T-cell (primary cell): Measurements from ENCODE around the gene NBPF11. TPM values are rescaled to one million over a fixed set of nuclear protein-coding genes. Genes with fewer than 3 reads are reported as not detected.
"Not testable (repeated sequence)": the region's sequence is repeated elsewhere in the genome, so short reads cannot be mapped to it uniquely, and the experiment has no call there.

Source experiments
- ATAC-seq, 4 experiments: fragments of 200-7000 bp in 3 of 4; fragments of 150-1000 bp in 1 of 4; cut with Tn5 transposase; replicated peaks in 1 of 4; 1 replicate in 3 of 4; 2 replicates in 1 of 4; pipeline ENCODE4 v1.10.0; 2021; ENCODE audit warnings: moderate library complexity in 3 of 4, mild to moderate bottlenecking in 2 of 4, moderate number of reproducible peaks in 1 of 4
- CTCF ChIA-PET, 2 donors: fragments of 300-600 bp; sonication (Branson Sonifier 250); formaldehyde crosslinking; loops; one replicate each; lab custom pipeline; 2022; ENCODE audit warnings: antibody characterized with exemption in 2 of 2; lab: Charles Lee
- POLR2A ChIA-PET, 2 donors: fragments of 300-600 bp; sonication (Branson Sonifier 250); formaldehyde crosslinking; loops; one replicate each; lab custom pipeline; 2022; ENCODE audit warnings: antibody characterized with exemption in 2 of 2; lab: Charles Lee
- DNase-seq, 35 experiments: peaks; one replicate each; pipeline versions ENCODE4 v3.0.0 to v3.0.0-alpha.2; 2013 to 2023
- H3K27ac ChIP-seq: one replicate; pipeline ENCODE4 v1.5.1; 2013; ENCODE audit warnings: low read length
- H3K27me3 ChIP-seq, 2 experiments: replicated peaks in 1 of 2; 1 replicate in 1 of 2; 2 replicates in 1 of 2; pipeline versions ENCODE4 v1.6.1 to v1.7.0; 2013; ENCODE audit warnings: low read length in 1 of 2, mixed read lengths in 1 of 2; ENCODE audit not compliant: control insufficient read depth in 2 of 2, insufficient read depth in 2 of 2; ENCODE audit errors: extremely low read depth in 1 of 2
- H3K36me3 ChIP-seq, 2 donors: 1 replicate in 1 of 2; 2 replicates in 1 of 2; pipeline versions ENCODE4 v1.6.1 to v1.7.0; 2013; ENCODE audit warnings: low read length in 1 of 2; ENCODE audit not compliant: control insufficient read depth in 2 of 2, insufficient read depth in 1 of 2; ENCODE audit errors: extremely low read depth in 1 of 2
- H3K4me1 ChIP-seq, 2 experiments: 1 replicate in 1 of 2; 2 replicates in 1 of 2; pipeline versions ENCODE4 v1.6.1 to v1.7.0; 2013; ENCODE audit warnings: low read length in 2 of 2, mixed read lengths in 1 of 2; ENCODE audit not compliant: insufficient read depth in 2 of 2, control insufficient read depth in 1 of 2; ENCODE audit errors: extremely low read depth in 1 of 2
- H3K4me3 ChIP-seq, 2 donors: 1 replicate in 1 of 2; 2 replicates in 1 of 2; pipeline versions ENCODE4 v1.5.1 to v1.7.0; 2013; ENCODE audit warnings: mild to moderate bottlenecking in 2 of 2, low read length in 1 of 2, moderate library complexity in 1 of 2; ENCODE audit not compliant: control insufficient read depth in 1 of 2; ENCODE audit errors: extremely low read depth in 1 of 2
- H3K9me3 ChIP-seq: 2 replicates; pipeline ENCODE4 v1.7.0; 2013
- H3K27ac Mint-ChIP-seq, 2 donors: one replicate each; pipeline ENCODE4 v1.8.0; 2020 to 2021; ENCODE audit warnings: mild to moderate bottlenecking in 2 of 2, mixed read lengths in 2 of 2
- H3K27me3 Mint-ChIP-seq, 2 donors: one replicate each; pipeline ENCODE4 v1.8.0; 2021 to 2022; ENCODE audit warnings: mixed read lengths in 2 of 2
- H3K36me3 Mint-ChIP-seq: one replicate; pipeline ENCODE4 v1.8.0; 2021; ENCODE audit warnings: mixed read lengths
- H3K4me1 Mint-ChIP-seq, 3 donors: one replicate each; pipeline ENCODE4 v1.8.0; 2020 to 2022; ENCODE audit warnings: mixed read lengths in 3 of 3, mild to moderate bottlenecking in 1 of 3
- H3K4me3 Mint-ChIP-seq, 3 donors: one replicate each; pipeline ENCODE4 v1.8.0; 2020 to 2022; ENCODE audit warnings: mild to moderate bottlenecking in 3 of 3, mixed read lengths in 3 of 3, moderate library complexity in 3 of 3
- H3K9me3 Mint-ChIP-seq, 3 donors: one replicate each; pipeline ENCODE4 v1.8.0; 2020 to 2022; ENCODE audit warnings: mixed read lengths in 3 of 3
- WGBS: methylation state at CpG from one replicate; pipeline ENCODE4 v1.1.5; 2013; ENCODE audit warnings: missing lambda C conversion rate; ENCODE audit not compliant: insufficient coverage; 5-methylcytosine and 5-hydroxymethylcytosine counted together
- total RNA-seq, 35 experiments: library from RNA in 6 of 35; stranded (reverse) in 6 of 35; fragments of 120-200 nt in 1 of 35; gene quantifications; one replicate each; pipeline versions ENCODE4 v1.2.1 to v1.2.4 and lab custom pipeline; 2013 to 2026

The NBPF11 gene
- total RNA-seq, 5 donors from 2014 or later (not counting 1 experiment from before 2014, with no cell fraction given), result 22.6 to 27.3 (median 23.6) TPM

DNA sequence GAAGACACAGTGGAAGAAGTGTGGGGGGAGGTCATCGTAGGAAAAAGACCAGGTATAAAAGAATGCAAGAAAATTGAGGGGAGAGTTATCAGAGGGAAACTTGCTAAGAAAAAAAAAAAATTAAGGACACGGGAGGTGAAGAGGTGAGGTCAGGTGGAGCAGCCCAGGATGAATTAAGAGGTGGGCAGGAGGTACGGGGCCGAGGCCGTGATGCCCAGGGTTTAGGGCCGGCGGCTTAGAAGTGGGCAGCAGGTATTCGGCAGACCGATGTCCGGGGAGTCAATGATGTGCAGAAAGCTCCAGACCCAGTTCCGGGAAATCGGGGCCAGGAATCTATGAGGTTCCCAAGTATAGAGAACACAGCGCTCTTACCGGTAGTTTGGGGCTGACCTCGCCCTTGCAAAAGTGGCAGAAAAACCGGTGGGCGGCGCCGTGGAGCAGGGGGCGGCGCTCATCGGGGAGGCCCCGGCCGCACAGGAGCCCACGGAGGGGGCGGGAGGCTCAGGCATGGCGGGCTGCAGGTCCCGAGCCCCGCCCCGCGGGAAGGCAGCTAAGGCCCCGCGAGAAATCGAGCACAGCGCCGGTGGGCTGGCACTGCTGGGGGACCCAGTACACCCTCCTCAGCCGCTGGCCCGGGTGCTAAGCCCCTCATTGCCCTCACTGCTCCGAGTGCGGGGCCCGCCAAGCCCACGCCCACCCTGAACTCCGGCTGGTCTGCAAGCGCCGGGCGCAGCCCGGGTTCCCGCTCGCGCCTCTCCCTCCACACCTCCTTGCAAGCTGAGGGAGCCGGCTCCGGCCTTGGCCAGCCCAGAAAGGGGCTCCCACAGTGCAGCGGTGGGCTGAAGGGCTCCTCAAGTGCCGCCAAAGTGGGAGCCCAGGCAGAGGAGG lies 73.2 kb downstream of the NBPF11 start:
- peak; percentile 63 to 81 (median 80) for ATAC-seq

DNA sequence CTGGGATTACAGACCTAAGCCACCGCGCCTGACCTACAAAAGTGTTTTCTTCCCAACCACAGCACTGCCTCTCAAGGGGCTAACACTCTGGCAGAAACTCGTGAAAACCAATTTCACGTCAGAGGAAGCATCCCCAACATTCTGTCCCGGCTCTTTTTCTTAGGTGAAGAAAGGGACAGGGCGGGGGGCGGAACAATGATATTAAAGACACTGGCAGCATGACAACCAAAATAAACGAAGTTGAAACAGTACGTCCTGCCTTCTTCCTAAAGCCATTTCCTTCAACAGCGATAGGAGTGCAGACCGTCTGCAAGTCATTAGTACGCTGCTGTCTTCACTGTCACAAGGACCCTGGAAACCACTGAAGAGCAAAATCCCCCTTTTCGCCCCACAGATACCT lies 74.0 kb downstream of the NBPF11 start:
- H3K4me1 Mint-ChIP-seq, H3K9me3 ChIP-seq, H3K36me3 ChIP-seq, H3K27me3 ChIP-seq, H3K9me3 Mint-ChIP-seq, H3K27ac Mint-ChIP-seq, H3K4me1 ChIP-seq, H3K4me3 Mint-ChIP-seq, POLR2A ChIA-PET, H3K27me3 Mint-ChIP-seq, H3K27ac ChIP-seq, H3K4me3 ChIP-seq, CTCF ChIA-PET, DNase-seq, H3K36me3 Mint-ChIP-seq: not testable (repeated sequence)
- WGBS, result no CpG with 5 or more reads among the region's 13 CpGs
- peak in 3 of 4 experiments; percentile 14 to 46 (median 21) for ATAC-seq

More for the DNA sequence above, 73.2 kb downstream of the NBPF11 start:
- H3K4me3 Mint-ChIP-seq, H3K27ac Mint-ChIP-seq, H3K9me3 Mint-ChIP-seq, CTCF ChIA-PET, H3K36me3 ChIP-seq, H3K9me3 ChIP-seq, H3K4me1 ChIP-seq, DNase-seq, H3K36me3 Mint-ChIP-seq, H3K27ac ChIP-seq, H3K27me3 ChIP-seq, H3K27me3 Mint-ChIP-seq, H3K4me3 ChIP-seq, H3K4me1 Mint-ChIP-seq, POLR2A ChIA-PET: not testable (repeated sequence)
- WGBS, result no CpG with 5 or more reads among the region's 54 CpGs

GRCh38 chr1:148077458-148077857 lies 74.6 kb downstream of the NBPF11 start:
- DNase-seq, H3K4me1 Mint-ChIP-seq, H3K4me3 Mint-ChIP-seq, H3K9me3 ChIP-seq, H3K27me3 Mint-ChIP-seq, H3K4me1 ChIP-seq, H3K36me3 Mint-ChIP-seq, POLR2A ChIA-PET, H3K27ac ChIP-seq, CTCF ChIA-PET, H3K27me3 ChIP-seq, H3K9me3 Mint-ChIP-seq, H3K36me3 ChIP-seq, H3K4me3 ChIP-seq, H3K27ac Mint-ChIP-seq, ATAC-seq: not testable (repeated sequence)
- no CpG with 5 or more reads among the region's 3 CpGs for WGBS

DNA sequence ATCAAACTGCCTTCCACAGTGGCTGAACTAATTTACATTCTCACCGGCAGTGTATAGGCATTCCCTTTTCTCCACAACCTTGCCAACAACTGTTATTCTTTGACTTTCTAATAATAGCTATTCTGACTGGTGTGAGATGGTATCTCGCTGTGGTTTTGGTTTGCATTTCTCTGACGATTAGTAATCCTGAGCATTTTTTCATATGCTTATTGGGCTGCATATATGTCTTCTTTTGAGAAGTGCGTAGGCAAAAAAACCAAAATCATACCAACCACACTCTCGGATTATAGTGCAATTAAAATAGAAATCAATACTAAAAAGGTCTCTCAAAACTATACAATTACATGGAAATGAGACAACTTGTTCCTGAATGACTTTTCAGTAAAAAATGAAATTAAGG lies 78.7 kb downstream of the NBPF11 start:
- H3K27ac ChIP-seq, H3K4me1 ChIP-seq, DNase-seq, ATAC-seq, H3K4me3 ChIP-seq, H3K4me1 Mint-ChIP-seq, H3K36me3 ChIP-seq, H3K4me3 Mint-ChIP-seq, H3K36me3 Mint-ChIP-seq, CTCF ChIA-PET, H3K27me3 Mint-ChIP-seq, POLR2A ChIA-PET, H3K27ac Mint-ChIP-seq, H3K9me3 ChIP-seq, H3K9me3 Mint-ChIP-seq, H3K27me3 ChIP-seq: not testable (repeated sequence)
- WGBS, result no CpG with 5 or more reads among the region's 5 CpGs

GRCh38 chr1:148068606-148069005 lies 83.5 kb downstream of the NBPF11 start:
- H3K27me3 ChIP-seq, H3K4me3 Mint-ChIP-seq, H3K36me3 Mint-ChIP-seq, H3K36me3 ChIP-seq, H3K4me1 Mint-ChIP-seq, ATAC-seq, H3K27ac ChIP-seq, H3K4me3 ChIP-seq, POLR2A ChIA-PET, H3K9me3 Mint-ChIP-seq, H3K4me1 ChIP-seq, H3K27me3 Mint-ChIP-seq, CTCF ChIA-PET, DNase-seq, H3K9me3 ChIP-seq, H3K27ac Mint-ChIP-seq: not testable (repeated sequence)
- no CpG with 5 or more reads among the region's 1 CpG for WGBS

- H3K4me1 ChIP-seq, CTCF ChIA-PET, POLR2A ChIA-PET, H3K27ac Mint-ChIP-seq, H3K4me1 Mint-ChIP-seq, H3K27ac ChIP-seq, ATAC-seq, H3K4me3 ChIP-seq, H3K36me3 ChIP-seq, H3K9me3 ChIP-seq, DNase-seq, H3K4me3 Mint-ChIP-seq, H3K9me3 Mint-ChIP-seq, H3K27me3 Mint-ChIP-seq, H3K36me3 Mint-ChIP-seq, H3K27me3 ChIP-seq: not testable (repeated sequence)
- WGBS, result no CpG with 5 or more reads among the region's 5 CpGs
Measured at GRCh38 chr1:148068201-148068600, 83.9 kb downstream of the NBPF11 start.
